HG03457 (cell line): ENCODE measurements around the gene RAB1B.
"Not testable (repeated sequence)": the region's sequence is repeated elsewhere in the genome, so short reads cannot be mapped to it uniquely, and the experiment has no call there.

ENCODE experiments used
- ATAC-seq: cut with Tn5 transposase; IDR thresholded peaks from one replicate; pipeline ENCODE4 v1.9.1; 2021; ENCODE audit warnings: moderate number of reproducible peaks; ENCODE audit not compliant: unreplicated experiment

Gene RAB1B

GRCh38 chr11:66239511-66239910, 28.9 kb upstream of the RAB1B start:
- no peak for ATAC-seq

DNA sequence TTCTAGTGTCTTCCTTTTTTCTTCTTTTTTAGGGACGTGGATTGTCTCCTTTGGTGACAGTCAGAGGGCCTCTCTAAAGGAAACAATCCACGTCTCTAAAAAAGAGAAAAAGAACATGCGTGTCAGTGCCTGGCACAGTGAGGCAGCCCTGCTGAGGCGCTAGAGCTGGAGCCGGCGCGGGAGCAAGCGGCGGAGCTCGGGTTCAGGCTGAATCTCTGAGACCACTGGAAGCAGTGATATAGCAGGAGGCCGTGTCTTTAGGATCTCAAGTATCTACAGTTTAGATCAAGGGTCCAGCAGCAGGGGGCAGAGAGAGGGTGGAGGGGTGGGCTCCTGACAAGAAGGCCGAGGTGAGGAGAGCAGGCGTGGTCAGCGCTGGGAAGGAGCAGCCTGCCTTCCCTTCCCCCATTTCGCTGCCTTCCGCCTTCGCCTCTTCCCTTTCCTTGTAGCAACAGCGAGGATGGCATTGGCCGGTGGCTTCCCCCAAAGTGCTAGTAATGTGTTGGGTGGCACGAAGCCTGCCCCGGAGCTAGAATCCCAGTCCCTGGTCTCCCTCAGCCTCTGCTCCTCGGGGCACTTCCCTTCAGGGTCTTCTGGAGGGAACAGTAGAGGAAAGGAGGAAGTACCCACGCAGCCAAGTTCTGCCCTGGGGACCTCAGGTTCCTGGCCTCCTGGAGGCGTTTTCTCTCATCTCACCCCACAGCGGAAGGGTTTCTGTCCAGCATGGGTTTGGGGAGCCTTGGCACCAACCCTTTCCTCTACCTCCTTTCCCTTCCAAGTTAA, 28.2 kb upstream of the RAB1B start:
- no peak for ATAC-seq

DNA sequence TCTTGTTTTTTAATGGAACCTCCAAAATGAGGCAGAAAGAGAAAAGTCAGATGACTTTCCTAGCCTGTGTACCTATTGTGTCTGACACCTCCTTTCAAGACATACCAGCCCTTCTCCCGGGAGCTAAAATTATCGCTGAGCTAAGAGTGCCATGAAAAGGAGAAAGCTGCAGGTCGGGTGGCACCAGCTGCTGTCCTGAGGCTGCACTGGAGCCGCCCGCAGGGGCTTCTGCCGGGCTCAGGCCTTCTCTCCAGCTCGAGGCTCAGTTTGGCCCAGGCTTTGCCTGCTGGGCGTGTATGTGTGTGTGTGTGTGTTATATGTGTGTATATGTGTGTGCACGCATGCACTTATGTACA, 27.7 kb upstream of the RAB1B start:
- no peak for ATAC-seq

- no peak for ATAC-seq
These were observed 26.2 kb upstream of the RAB1B start for GRCh38 chr11:66242095-66242765.

- ATAC-seq = no peak
These were observed 24.5 kb upstream of the RAB1B start for GRCh38 chr11:66243782-66244535.

DNA sequence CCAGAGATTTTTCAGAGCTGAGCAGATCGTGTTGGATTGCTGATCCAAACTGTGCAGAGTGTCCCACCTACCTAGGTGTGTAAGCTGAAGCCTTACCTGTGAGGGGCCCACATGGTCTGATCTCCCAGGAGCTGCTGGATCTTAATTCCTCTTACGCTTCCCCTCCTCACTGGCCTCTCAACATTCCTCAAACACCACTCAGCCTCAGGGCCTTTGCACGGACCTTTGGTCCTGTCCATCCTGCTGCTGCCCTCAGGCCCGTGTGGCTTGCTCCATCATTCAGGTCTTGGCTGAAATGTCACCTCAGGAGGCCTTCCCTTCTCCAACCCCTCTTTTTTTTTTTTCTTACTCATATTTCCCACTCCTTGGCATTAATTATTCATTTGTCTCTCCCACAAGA, 21.1 kb upstream of the RAB1B start:
- no peak for ATAC-seq

GRCh38 chr11:66247801-66248200, 20.6 kb upstream of the RAB1B start:
- ATAC-seq = no peak

DNA sequence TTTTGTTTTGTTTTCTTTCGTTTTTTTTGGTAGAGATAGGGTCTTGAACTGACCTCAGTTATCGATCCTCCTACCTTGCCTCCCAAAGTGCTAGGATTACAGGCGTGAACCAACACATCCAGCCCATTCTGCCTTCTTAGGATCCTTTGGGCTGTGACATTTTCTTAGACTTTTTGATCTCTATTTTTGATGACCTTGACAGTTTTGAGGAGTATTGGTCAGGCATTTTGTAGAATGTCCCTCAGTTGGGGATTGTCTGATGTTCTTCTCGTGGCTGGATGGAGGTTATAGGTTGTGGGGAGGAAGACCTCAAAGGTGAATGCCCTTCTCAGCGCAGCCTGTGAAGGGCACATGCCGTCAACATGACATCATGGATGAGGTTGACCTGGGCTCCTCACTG, 19.5 kb upstream of the RAB1B start:
- no peak for ATAC-seq

GRCh38 chr11:66251809-66252208, 16.6 kb upstream of the RAB1B start:
- no peak for ATAC-seq

DNA sequence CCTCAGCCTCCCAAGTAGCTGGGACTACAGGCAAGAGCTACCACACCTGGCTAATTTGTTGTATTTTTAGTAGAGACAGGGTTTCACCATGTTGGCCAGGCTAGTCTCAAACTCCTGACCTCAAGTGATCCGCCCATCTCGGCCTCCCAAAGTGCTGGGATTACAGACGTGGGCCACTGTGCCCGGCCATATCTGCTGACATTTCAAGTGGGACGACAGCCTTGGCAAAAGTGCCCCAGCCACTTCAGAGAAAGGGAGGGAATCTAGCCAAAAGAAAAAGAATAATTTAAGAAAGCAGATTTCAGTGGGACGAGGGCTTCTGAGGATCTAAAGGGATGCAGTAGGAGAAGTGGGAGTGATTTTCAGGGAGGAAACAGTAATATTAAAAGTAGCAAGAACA, 15.4 kb upstream of the RAB1B start:
- not testable (repeated sequence) for ATAC-seq

GRCh38 chr11:66258473-66258893, 10.0 kb upstream of the RAB1B start:
- no peak for ATAC-seq

- ATAC-seq = no peak
These were observed 9.2 kb upstream of the RAB1B start for GRCh38 chr11:66259225-66259624.

DNA sequence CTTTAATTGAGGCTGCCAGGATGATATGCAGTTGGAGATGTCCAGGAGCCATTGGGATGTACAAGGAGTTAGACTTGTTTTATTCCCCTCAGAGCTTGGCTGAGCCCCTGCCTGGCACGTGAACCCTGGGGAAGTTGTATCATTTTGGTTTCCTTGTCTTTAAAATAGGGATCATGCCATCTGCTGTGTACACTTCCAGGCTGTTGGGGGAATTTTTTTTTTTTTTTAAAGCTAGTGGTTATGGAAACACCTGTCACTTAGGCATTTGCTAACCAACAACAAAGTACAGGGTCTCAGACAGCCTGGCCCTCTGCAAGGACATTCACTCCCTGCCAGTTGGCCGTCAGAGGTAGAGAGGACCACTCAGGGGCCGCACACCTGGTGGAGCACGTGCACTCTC, 8.5 kb upstream of the RAB1B start:
- ATAC-seq = no peak

GRCh38 chr11:66261578-66261977, 6.9 kb upstream of the RAB1B start:
- ATAC-seq = no peak

DNA sequence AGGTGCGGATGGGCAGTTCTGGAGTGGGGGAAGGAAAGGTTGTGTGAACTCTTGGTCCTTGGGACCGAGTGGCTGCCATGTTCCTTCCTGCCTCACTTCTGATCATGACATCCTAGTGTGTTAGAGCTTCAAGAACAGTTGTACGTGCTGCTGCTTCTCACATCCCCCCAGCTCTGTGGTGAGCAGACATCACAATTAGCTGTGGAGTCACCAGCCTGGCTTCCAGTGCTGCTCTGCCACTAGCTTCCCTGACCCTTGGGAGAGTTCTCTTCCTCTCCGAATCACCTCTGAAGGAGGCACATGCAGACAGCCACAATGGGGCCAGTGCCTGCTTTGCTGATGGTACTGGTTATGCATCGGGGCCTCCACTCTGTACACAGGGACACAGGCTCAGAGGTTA, 6.2 kb upstream of the RAB1B start:
- ATAC-seq = no peak

DNA sequence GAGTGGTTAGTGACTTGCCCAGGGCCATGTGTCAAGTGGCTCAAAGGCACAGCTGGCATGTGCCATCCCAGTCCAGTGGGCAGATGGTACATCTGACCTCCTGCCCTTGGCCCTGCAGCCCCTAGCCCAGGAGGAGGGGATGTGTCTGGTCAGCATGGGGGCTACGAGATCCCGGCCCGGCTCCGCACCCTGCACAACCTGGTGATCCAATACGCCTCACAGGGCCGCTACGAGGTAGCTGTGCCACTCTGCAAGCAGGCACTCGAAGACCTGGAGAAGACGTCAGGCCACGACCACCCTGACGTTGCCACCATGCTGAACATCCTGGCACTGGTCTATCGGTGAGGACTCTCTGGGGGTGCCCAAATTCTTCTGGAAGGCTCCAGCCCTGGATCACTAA, 5.7 kb upstream of the RAB1B start:
- ATAC-seq = no peak

DNA sequence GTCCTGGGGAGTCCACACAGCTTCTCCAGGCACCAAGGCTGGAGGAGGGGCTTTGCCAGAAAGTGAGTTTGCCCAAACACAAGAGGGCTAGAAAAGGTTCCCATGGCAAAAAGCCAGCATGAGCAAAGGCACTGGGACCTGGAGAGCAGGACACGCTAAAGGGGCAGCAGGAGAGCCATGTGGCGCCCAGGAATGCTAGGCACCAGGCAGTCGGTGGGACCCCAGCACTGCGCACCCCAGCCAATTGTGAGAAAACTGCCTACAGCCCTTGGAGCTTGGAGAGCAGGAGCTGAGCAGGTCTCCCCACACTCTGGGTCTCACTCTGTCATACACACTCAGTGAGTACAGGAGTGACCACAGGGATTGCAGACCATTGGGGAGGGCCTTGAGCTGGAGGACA, 5.2 kb upstream of the RAB1B start:
- no peak for ATAC-seq

DNA sequence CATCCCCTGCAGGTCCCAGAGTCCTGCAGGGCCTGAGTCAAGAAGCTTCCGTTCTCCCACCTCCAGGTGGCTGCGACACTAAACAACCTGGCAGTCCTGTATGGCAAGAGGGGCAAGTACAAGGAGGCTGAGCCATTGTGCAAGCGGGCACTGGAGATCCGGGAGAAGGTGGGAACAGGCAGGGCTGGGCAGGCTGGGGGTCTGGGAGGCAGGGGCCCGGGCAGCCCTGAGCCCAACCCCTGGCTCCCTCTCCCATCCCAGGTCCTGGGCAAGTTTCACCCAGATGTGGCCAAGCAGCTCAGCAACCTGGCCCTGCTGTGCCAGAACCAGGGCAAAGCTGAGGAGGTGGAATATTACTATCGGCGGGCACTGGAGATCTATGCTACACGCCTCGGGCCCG, 4.7 kb upstream of the RAB1B start:
- no peak for ATAC-seq

- no peak for ATAC-seq
These were observed 4.1 kb upstream of the RAB1B start for GRCh38 chr11:66264383-66264782.

DNA sequence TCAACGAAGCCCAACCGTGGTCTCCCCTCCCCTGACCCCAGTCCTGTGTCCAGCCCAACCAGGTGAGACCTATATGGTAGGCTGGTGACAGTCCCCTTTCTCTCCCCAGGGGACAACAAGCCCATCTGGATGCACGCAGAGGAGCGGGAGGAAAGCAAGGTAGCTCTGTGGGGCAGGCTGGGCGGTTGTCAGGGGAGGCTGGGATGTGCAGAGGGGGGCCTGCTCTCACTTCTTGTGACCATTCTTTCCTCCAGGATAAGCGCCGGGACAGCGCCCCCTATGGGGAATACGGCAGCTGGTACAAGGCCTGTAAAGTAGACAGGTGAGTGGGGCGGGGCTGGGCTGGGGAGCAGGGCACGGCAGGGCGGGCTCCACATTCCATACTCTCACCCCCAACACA, 3.5 kb upstream of the RAB1B start:
- no peak for ATAC-seq

- no peak for ATAC-seq
These were observed 2.7 kb upstream of the RAB1B start for GRCh38 chr11:66265531-66266377.
